CD4-positive, alpha-beta T cell treated with Interleukin-4 for 1 hour (primary cell): ENCODE data around the gene FGGY.
"Not testable (repeated sequence)": the region's sequence is repeated elsewhere in the genome, so short reads cannot be mapped to it uniquely, and the experiment has no call there.

Source experiments
- DNase-seq, 2 donors: peaks; one replicate each; pipeline ENCODE4 v3.0.0-alpha.2; 2020 to 2022

Gene FGGY

GRCh38 chr1:59453297-59453968, 156.5 kb downstream of the FGGY start:
- no peak for DNase-seq

GRCh38 chr1:59455206-59455605, 158.3 kb downstream of the FGGY start:
- DNase-seq: no peak

GRCh38 chr1:59457786-59458185, 160.9 kb downstream of the FGGY start:
- no peak for DNase-seq

- DNase-seq: no peak
These were observed 162.0 kb downstream of the FGGY start for GRCh38 chr1:59458884-59459283.

GRCh38 chr1:59462942-59463341, 166.0 kb downstream of the FGGY start:
- not testable (repeated sequence) for DNase-seq

GRCh38 chr1:59465478-59465877, 168.6 kb downstream of the FGGY start:
- not testable (repeated sequence) for DNase-seq

GRCh38 chr1:59468828-59469428, 172.0 kb downstream of the FGGY start:
- DNase-seq: no peak

GRCh38 chr1:59471991-59472570, 175.2 kb downstream of the FGGY start:
- DNase-seq: not testable (repeated sequence)

- no peak for DNase-seq
These were observed 176.9 kb downstream of the FGGY start for GRCh38 chr1:59473831-59474230.

GRCh38 chr1:59474496-59474895, 177.6 kb downstream of the FGGY start:
- no peak for DNase-seq

- DNase-seq: no peak
These were observed 178.8 kb downstream of the FGGY start for GRCh38 chr1:59475737-59476136.

- no peak for DNase-seq
These were observed 180.4 kb downstream of the FGGY start for GRCh38 chr1:59477286-59477685.

GRCh38 chr1:59477867-59478266, 181.0 kb downstream of the FGGY start:
- DNase-seq: no peak

GRCh38 chr1:59478822-59479221, 181.9 kb downstream of the FGGY start:
- no peak for DNase-seq

- no peak for DNase-seq
These were observed 183.4 kb downstream of the FGGY start for GRCh38 chr1:59480188-59480888.

GRCh38 chr1:59481881-59482505, 185.1 kb downstream of the FGGY start:
- no peak for DNase-seq

- DNase-seq: no peak
These were observed 186.1 kb downstream of the FGGY start for GRCh38 chr1:59482986-59483385.

- DNase-seq: no peak
These were observed 187.2 kb downstream of the FGGY start for GRCh38 chr1:59484096-59484495.

GRCh38 chr1:59485171-59485570, 188.3 kb downstream of the FGGY start:
- no peak for DNase-seq

GRCh38 chr1:59485949-59486348, 189.1 kb downstream of the FGGY start:
- DNase-seq: no peak

- DNase-seq: no peak
These were observed 189.7 kb downstream of the FGGY start for GRCh38 chr1:59486615-59487014.

- no peak for DNase-seq
These were observed 190.6 kb downstream of the FGGY start for GRCh38 chr1:59487335-59488031.

GRCh38 chr1:59492500-59492899, 195.6 kb downstream of the FGGY start:
- no peak for DNase-seq
